ENCODE measurements around the gene RAB36.

- TF ChIP-seq CTCF (IDR thresholded peaks at IDR 0.05; ENCODE audit: low read depth, low read length): no peak
- no peak for TF ChIP-seq POLR2A (IDR thresholded peaks at IDR 0.05; ENCODE audit: extremely low read depth, insufficient read length)
Measured at GRCh38 chr22:23202812-23203451, 57.7 kb downstream of the RAB36 start.
